Ascending aorta (tissue), 2 donors: ENCODE measurements around the gene SLC34A3. TPM values are rescaled to one million over a fixed set of nuclear protein-coding genes. Genes with fewer than 3 reads are reported as not detected.
A peak's percentile ranks its signal among the peaks of the same experiment; 100 is the strongest.

Experiments
- DNase-seq, 2 donors: peaks; one replicate each; pipeline ENCODE4 v3.0.0-alpha.2; 2019; ENCODE audit warnings: low spot score in 2 of 2
- H3K27ac ChIP-seq, 2 donors: fragments of 200-600 bp; sonication (generic); one replicate each; pipeline ENCODE4 v1.5.1; 2016 to 2017; ENCODE audit warnings: mild to moderate bottlenecking in 1 of 2
- H3K27me3 ChIP-seq: fragments of 200-600 bp; sonication (generic); one replicate; pipeline ENCODE4 v1.5.1; 2017
- H3K36me3 ChIP-seq, 2 donors: fragments of 200-600 bp; sonication (generic); one replicate each; pipeline ENCODE4 v1.5.1; 2016
- H3K4me1 ChIP-seq, 2 donors: fragments of 200-600 bp; sonication (generic); one replicate each; pipeline ENCODE4 v1.5.1; 2016 to 2017; ENCODE audit warnings: mild to moderate bottlenecking in 1 of 2
- H3K4me3 ChIP-seq, 2 donors: fragments of 200-600 bp; sonication (generic); one replicate each; pipeline ENCODE4 v1.5.1; 2016 to 2017; ENCODE audit warnings: mild to moderate bottlenecking in 1 of 2
- H3K9me3 ChIP-seq, 2 donors: fragments of 200-600 bp; sonication (generic); one replicate each; pipeline ENCODE4 v1.5.1; 2016
- CTCF ChIP-seq, 3 experiments: fragments of 200-600 bp in 2 of 3; fragments of 450-650 bp in 1 of 3; sonication (generic) in 2 of 3; IDR thresholded peaks; one replicate each; pipeline ENCODE4 v1.5.1; 2016 to 2019; ENCODE audit warnings: antibody characterized with exemption in 3 of 3, mild to moderate bottlenecking in 1 of 3, moderate library complexity in 1 of 3
- intact Hi-C: fragments of 100-400 bp; cut with DNase I; formaldehyde crosslinking; loops from one replicate; pipeline ENCODE4 v1.15.1; 2023
- total RNA-seq: library from RNA; depleted of rRNA; stranded (reverse); fragments of >200 nt; gene quantifications from one replicate; pipeline ENCODE4 v1.1.0, GENCODE V29; 2016

The SLC34A3 gene
- total RNA-seq, 1 donor from 2014 or later: not detected

DNA sequence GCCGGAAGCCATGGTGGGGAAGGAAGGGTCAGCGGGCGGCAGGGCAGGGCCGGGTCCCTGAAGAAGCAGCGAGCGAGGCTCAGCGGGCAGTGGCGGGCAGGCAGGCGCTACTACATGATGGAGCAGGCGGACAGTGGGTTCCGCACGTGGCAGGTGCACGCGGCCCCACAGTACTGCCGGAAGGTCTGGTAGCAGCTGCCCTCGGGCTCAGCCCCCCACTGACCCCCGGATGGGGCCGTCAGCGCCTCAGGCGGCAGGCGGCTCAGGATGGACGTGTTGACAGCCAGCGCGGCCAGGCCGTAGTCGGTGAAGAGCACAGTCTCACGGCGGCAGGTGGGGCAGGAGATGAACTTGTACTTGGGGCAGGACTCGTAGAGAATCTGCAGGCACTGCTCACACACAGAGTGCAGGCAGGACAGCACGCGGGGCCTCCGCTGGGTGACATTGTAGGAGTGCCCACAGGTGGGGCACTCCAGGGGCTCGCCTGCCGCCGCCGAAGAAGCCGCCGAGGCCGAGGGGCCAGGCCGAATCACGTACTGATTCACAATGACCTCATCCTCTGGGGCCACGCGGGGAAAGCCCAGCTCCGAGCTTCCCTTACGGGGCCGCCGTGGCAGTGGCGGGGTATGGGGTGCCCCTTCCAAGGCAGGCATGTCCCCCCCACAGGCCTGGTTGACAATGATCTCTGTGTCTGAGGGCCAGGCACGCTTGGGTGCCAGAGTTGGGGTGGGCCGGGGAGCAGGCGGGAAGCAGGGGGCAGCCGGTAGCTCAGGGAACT is 10.2 kb upstream of the SLC34A3 start:
- Histone ChIP-seq H3K27ac (no peak overlapping the region), H3K36me3 (no peaks in the 10 kb centered on the region), H3K27me3 (no peaks in the 10 kb centered on the region), H3K4me3 (no peak overlapping the region), H3K4me1 (peaks cover 5 to 19% of the 10 kb centered on the region in 2 donors), H3K9me3 (no peaks in the 10 kb centered on the region)
- DNase-seq: no peak
- intact Hi-C loops: loop anchor here (10.0 kb wide), 1 partner anchor 426 kb away; the partner anchor contains the start of genes CCDC183 and TMEM141
- no peak for TF ChIP-seq CTCF (IDR thresholded peaks at IDR 0.05)

GRCh38 chr9:137221095-137221505 is 9.6 kb upstream of the SLC34A3 start:
- peak overlapping the region; percentile 54 to 69 for H3K4me3 ChIP-seq
- H3K27ac ChIP-seq: no peak overlapping the region
- H3K27me3 ChIP-seq: no peaks in the 10 kb centered on the region
- DNase-seq: no peak
- no peaks in the 10 kb centered on the region for H3K36me3 ChIP-seq
- H3K4me1 ChIP-seq: peaks cover 5 to 19% of the 10 kb centered on the region in 2 donors
- intact Hi-C loops: loop anchor here (10.0 kb wide), 1 partner anchor 426 kb away; the partner anchor contains the start of genes CCDC183 and TMEM141
- no peak for TF ChIP-seq CTCF (IDR thresholded peaks at IDR 0.05)
- no peaks in the 10 kb centered on the region for H3K9me3 ChIP-seq

GRCh38 chr9:137221506-137222111 is 9.1 kb upstream of the SLC34A3 start:
- peaks cover 5 to 19% of the 10 kb centered on the region in 2 donors for H3K4me1 ChIP-seq
- H3K9me3 ChIP-seq: no peaks in the 10 kb centered on the region
- H3K4me3 ChIP-seq: peak overlapping the region; percentile 54 to 69
- H3K36me3 ChIP-seq: no peaks in the 10 kb centered on the region
- no peak for DNase-seq
- no peak for TF ChIP-seq CTCF (IDR thresholded peaks at IDR 0.05)
- H3K27me3 ChIP-seq: no peaks in the 10 kb centered on the region
- no peak overlapping the region for H3K27ac ChIP-seq
- intact Hi-C loops: loop anchor here (10.0 kb wide), 1 partner anchor 427 kb away; the partner anchor contains the start of genes CCDC183 and TMEM141

- no peak for TF ChIP-seq CTCF (IDR thresholded peaks at IDR 0.05)
- H3K27ac ChIP-seq: peak within 1 kb of the TSS; percentile 94 to 95
- H3K4me1 ChIP-seq: peaks cover 5 to 19% of the 10 kb centered on the region in 2 donors
- no peaks in the 10 kb centered on the region for H3K36me3 ChIP-seq
- no peaks in the 10 kb centered on the region for H3K9me3 ChIP-seq
- H3K4me3 ChIP-seq: peak within 1 kb of the TSS; percentile 75 to 89
- no peak for DNase-seq
- intact Hi-C loops: loop anchor here (1.0 to 10.0 kb wide), 5 partner anchors 18 to 428 kb away; partner anchors contain the start of genes ANAPC2, CCDC183, SSNA1 and TMEM141
- no peaks in the 10 kb centered on the region for H3K27me3 ChIP-seq
These were observed 8.3 kb upstream of the SLC34A3 start, which contains the start of gene RNF208 for GRCh38 chr9:137222190-137223077. RNF208 (minus strand) TSS chr9:137222240; CDS start chr9:137221212, 1,028 bp downstream.
